Body of pancreas (tissue), 4 donors: ENCODE data around the gene C1orf52. TPM values are rescaled to one million over a fixed set of nuclear protein-coding genes. Genes with fewer than 3 reads are reported as not detected.
"Not testable (repeated sequence)": the region's sequence is repeated elsewhere in the genome, so short reads cannot be mapped to it uniquely, and the experiment has no call there.

Experiments used
- ATAC-seq: fragments of 150-250 bp; one replicate; pipeline ENCODE4 v1.9.1; 2016
- DNase-seq, 4 donors: peaks; one replicate each; pipeline ENCODE4 v3.0.0-alpha.2; 2019
- H3K27ac ChIP-seq, 4 donors: fragments of 200-600 bp; sonication (generic); 1 replicate in 3 of 4; 2 replicates in 1 of 4; pipeline versions ENCODE4 v1.5.1 to v1.6.1; 2016 to 2019; ENCODE audit warnings: mild to moderate bottlenecking in 1 of 4, mixed read lengths in 1 of 4, moderate library complexity in 1 of 4
- H3K27me3 ChIP-seq, 2 donors: fragments of 200-600 bp; sonication (generic); one replicate each; pipeline ENCODE4 v1.6.0; 2016; ENCODE audit warnings: mild to moderate bottlenecking in 1 of 2
- H3K36me3 ChIP-seq, 2 donors: fragments of 200-600 bp; sonication (generic); replicated peaks in 1 of 2; 2 replicates each; pipeline ENCODE4 v1.5.1; 2016; ENCODE audit warnings: low read depth in 2 of 2; ENCODE audit not compliant: insufficient read depth in 1 of 2
- H3K4me1 ChIP-seq: fragments of 200-600 bp; sonication (generic); one replicate; pipeline ENCODE4 v1.6.0; 2016
- H3K4me3 ChIP-seq, 2 donors: fragments of 200-600 bp; sonication (generic); 1 replicate in 1 of 2; 2 replicates in 1 of 2; pipeline ENCODE4 v1.5.1; 2016 to 2019
- H3K9me3 ChIP-seq, 3 donors: fragments of 200-600 bp; sonication (generic); 1 replicate in 2 of 3; 2 replicates in 1 of 3; pipeline ENCODE4 v1.5.1; 2016
- POLR2A ChIP-seq, 3 donors: fragments of 450-650 bp; IDR thresholded peaks; one replicate each; pipeline ENCODE4 v1.6.1; 2016; ENCODE audit warnings: antibody characterized with exemption in 3 of 3, mild to moderate bottlenecking in 2 of 3
- WGBS, 2 donors: methylation state at CpG; one replicate each; pipeline ENCODE4 v1.1.5; 2017; 5-methylcytosine and 5-hydroxymethylcytosine counted together
- intact Hi-C: fragments of 100-400 bp; cut with DNase I; formaldehyde crosslinking; loops from one replicate; pipeline ENCODE4 v1.15.1; 2023
- total RNA-seq, 2 donors: library from RNA; depleted of rRNA; stranded (reverse); fragments of >200 nt; gene quantifications; one replicate each; pipeline ENCODE4 v1.1.0, GENCODE V29; 2016
- TF ChIP-seq, protein P1 (sequence below), 7 experiments: fragments of 450-650 bp in 4 of 7; fragments of 200-600 bp in 3 of 7; sonication (generic) in 3 of 7; IDR thresholded peaks; one replicate each; pipeline ENCODE4 v1.5.1; 2016 to 2019; ENCODE audit warnings: antibody characterized with exemption in 7 of 7

The C1orf52 gene
- total RNA-seq, 2 donors from 2014 or later: 6.6 to 20.2 TPM

DNA sequence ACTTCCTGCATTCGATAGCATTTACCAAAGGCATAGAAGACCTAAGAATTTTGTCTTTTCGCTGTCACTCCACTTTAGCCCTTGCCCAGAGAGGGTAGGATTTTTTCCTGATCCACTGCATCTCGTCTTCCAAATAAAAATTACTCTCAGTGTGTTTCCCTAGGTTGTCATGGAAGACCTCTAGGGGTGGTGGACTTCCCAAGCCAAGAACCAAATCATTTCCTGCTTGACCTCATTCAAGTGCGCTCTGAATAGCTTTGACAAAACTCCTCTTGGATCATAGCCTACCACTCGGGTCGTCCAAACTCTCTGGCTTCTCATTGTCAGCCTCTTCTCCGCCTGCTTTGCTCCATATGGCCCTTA, 431 bp upstream of the C1orf52 start:
- ATAC-seq: peak; percentile 28
- H3K36me3 ChIP-seq: no peaks in the 10 kb centered on the region
- intact Hi-C loops: no loop called here
- TF ChIP-seq, protein P1, sequence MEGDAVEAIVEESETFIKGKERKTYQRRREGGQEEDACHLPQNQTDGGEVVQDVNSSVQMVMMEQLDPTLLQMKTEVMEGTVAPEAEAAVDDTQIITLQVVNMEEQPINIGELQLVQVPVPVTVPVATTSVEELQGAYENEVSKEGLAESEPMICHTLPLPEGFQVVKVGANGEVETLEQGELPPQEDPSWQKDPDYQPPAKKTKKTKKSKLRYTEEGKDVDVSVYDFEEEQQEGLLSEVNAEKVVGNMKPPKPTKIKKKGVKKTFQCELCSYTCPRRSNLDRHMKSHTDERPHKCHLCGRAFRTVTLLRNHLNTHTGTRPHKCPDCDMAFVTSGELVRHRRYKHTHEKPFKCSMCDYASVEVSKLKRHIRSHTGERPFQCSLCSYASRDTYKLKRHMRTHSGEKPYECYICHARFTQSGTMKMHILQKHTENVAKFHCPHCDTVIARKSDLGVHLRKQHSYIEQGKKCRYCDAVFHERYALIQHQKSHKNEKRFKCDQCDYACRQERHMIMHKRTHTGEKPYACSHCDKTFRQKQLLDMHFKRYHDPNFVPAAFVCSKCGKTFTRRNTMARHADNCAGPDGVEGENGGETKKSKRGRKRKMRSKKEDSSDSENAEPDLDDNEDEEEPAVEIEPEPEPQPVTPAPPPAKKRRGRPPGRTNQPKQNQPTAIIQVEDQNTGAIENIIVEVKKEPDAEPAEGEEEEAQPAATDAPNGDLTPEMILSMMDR (IDR thresholded peaks at IDR 0.05): peak in 1 of 7 experiments; percentile 13
- no peak for TF ChIP-seq POLR2A (IDR thresholded peaks at IDR 0.05)
- peak in 2 of 4 donors; percentile 12 to 39 for DNase-seq
- no peaks in the 10 kb centered on the region for H3K9me3 ChIP-seq
- no peak overlapping the region for H3K4me3 ChIP-seq
- H3K4me1 ChIP-seq: peaks cover 70% of the 10 kb centered on the region
- peak overlapping the region; percentile 59 to 84 (median 70) for H3K27ac ChIP-seq
- no peaks in the 10 kb centered on the region for H3K27me3 ChIP-seq
- 23 to 31% methylated on average over 7 of the region's 7 CpGs for WGBS, 2 donors

- Histone ChIP-seq H3K9me3 (no peaks in the 10 kb centered on the region), H3K36me3 (no peaks in the 10 kb centered on the region), H3K4me1 (peaks cover 69% of the 10 kb centered on the region), H3K4me3 (peak overlapping the region; percentile 92 to 94), H3K27me3 (no peaks in the 10 kb centered on the region), H3K27ac (peak overlapping the region in 3 of 4 donors; percentile 59 to 84 (median 80))
- intact Hi-C loops: no loop called here
- DNase-seq (peak in 1 of 4 donors; percentile 20), ATAC-seq (no peak)
- 4 to 5% methylated on average over 10 to 19 of the region's 19 CpGs for WGBS, 2 donors
- TF ChIP-seq POLR2A (IDR thresholded peaks at IDR 0.05): no peak
- TF ChIP-seq, protein P1 (IDR thresholded peaks at IDR 0.05): no peak
Observed at GRCh38 chr1:85258536-85259117, 835 bp downstream of the C1orf52 start.

- not testable (repeated sequence) for H3K9me3 ChIP-seq, H3K4me3 ChIP-seq, DNase-seq, ATAC-seq, H3K27ac ChIP-seq, H3K36me3 ChIP-seq, H3K27me3 ChIP-seq, H3K4me1 ChIP-seq
- intact Hi-C loops: loop anchor here (5.0 kb wide), 1 partner anchor 137 kb away; no protein-coding TSS in a partner anchor
- WGBS, 2 donors: 91 to 100% methylated on average over 2 to 3 of the region's 3 CpGs
Observed at GRCh38 chr1:85249042-85249441, 10.4 kb downstream of the C1orf52 start.

DNA sequence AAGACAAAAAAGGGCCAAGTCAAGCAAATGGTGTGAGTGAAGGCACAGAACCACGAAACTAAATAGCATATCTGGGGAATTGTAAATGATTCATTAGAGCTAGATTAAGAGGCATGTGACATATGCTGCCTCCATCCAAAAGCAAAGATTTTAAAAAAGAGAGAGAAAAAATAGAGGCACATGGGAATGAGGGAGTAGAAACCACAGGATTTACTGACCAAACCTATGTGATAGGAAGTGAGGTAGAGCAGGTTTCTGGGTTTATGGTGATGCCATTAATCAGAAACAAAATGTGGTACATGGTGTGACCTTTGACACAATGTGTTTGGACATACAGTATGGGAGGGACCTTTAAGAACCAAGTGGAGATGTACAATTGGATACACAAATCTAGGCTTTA, 13.6 kb downstream of the C1orf52 start:
- Histone ChIP-seq H3K4me3 (no peak overlapping the region), H3K9me3 (no peaks in the 10 kb centered on the region), H3K27me3 (no peaks in the 10 kb centered on the region), H3K36me3 (no peaks in the 10 kb centered on the region), H3K4me1 (peaks cover 4% of the 10 kb centered on the region), H3K27ac (no peak overlapping the region)
- intact Hi-C loops: loop anchor here (5.0 kb wide), 1 partner anchor 134 kb away; no protein-coding TSS in a partner anchor
- TF ChIP-seq, protein P1 (IDR thresholded peaks at IDR 0.05): no peak
- DNase-seq (no peak), ATAC-seq (no peak)
- WGBS, 2 donors: 42 to 43% methylated on average over 1 of the region's 1 CpG

- no peaks in the 10 kb centered on the region for H3K36me3 ChIP-seq
- H3K9me3 ChIP-seq: no peaks in the 10 kb centered on the region
- no peak overlapping the region for H3K27ac ChIP-seq
- ATAC-seq (no peak), DNase-seq (no peak)
- H3K27me3 ChIP-seq: no peaks in the 10 kb centered on the region
- 72 to 74% methylated on average over 1 of the region's 1 CpG for WGBS, 2 donors
- peaks cover 9% of the 10 kb centered on the region for H3K4me1 ChIP-seq
- TF ChIP-seq POLR2A (IDR thresholded peaks at IDR 0.05): no peak
- TF ChIP-seq, protein P1 (IDR thresholded peaks at IDR 0.05): no peak
- H3K4me3 ChIP-seq: no peak overlapping the region
- intact Hi-C loops: loop anchor here (5.0 kb wide), 1 partner anchor 133 kb away; no protein-coding TSS in a partner anchor
Observed at GRCh38 chr1:85245456-85245855, 14.0 kb downstream of the C1orf52 start.
